GM19467 (cell line): Measurements from ENCODE around the gene RBL2.
"Not testable (repeated sequence)": the region's sequence is repeated elsewhere in the genome, so short reads cannot be mapped to it uniquely, and the experiment has no call there.

Experiments used
- ATAC-seq: cut with Tn5 transposase; IDR thresholded peaks from one replicate; pipeline ENCODE4 v1.9.1; 2021; ENCODE audit warnings: mild to moderate bottlenecking, moderate library complexity; ENCODE audit not compliant: unreplicated experiment

The RBL2 gene

DNA sequence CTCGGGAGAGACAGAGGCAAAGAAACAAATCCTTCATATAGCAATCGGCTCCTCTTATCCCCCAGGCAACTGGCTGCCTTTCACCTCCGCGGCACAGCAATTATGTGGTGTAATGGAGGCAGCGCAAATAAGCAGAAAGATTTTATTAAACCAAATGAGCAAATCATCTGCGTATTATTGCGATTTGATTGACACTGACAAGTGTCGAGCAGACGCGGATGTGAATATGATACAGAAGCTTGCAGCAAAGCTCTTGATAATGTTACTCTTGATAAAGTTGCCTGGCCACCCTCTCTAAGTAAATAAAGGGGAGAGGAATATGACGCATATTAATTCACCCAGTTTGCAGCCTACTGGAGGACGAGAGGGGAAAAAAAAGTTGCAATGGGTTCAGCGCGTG, 95.2 kb downstream of the RBL2 start:
- ATAC-seq: no peak

DNA sequence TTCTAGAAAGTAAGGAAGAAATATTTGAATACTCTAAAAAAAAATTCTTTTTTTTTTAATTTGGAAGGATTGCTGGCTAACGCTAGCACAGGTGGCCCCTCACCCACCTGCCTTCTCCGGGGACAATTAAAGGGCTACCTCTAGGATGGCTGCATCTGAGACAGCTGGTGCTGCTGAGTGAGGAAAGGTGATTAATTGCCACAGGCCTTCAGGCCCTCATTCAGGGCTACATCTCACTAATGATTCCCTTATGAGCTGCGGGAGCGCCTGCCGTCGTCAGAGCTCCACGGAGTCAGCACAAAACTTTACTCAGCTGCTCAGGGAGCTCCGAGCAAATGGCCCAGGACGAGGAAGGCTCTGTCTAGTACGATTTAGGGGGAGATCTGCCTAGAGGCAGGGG, 95.8 kb downstream of the RBL2 start:
- ATAC-seq: no peak

DNA sequence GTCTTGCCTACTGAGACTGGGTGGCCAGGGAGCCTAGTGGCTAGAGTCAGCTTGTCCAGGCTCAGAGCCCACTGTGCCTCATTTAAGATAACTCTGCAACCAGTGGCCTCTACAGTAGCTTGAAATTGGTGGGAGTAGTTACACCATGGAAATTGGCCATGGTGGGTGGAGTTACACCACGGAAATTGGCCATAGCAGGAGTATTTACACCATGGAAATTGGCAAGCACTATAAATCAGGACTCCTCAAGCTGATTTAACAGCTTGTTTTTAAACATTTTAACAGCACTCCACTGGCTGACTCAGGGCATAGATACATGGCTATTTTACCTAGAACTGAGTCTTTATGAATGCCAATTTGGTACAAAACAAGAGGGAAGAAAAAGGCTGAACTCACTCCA, 96.5 kb downstream of the RBL2 start:
- no peak for ATAC-seq

DNA sequence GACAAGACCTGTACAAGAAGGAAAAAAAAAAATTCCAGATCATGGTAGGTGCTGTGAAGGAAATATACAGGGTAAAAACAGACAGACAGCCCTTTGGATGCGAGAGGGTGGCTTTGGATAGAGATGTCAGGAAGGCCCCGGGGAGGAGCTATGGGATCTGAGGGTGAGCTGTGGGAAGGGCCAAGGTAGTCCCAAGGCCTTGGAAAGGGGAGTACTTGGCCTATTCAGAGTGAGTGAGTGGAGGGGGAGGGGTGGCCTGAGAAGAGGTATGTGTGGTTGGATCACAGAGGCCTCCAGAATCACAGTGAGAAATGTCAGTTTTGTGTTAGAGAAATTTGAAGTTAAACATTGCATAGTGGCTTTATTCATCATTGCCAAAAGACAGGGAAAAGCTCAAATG, 99.9 kb downstream of the RBL2 start:
- ATAC-seq: no peak

DNA sequence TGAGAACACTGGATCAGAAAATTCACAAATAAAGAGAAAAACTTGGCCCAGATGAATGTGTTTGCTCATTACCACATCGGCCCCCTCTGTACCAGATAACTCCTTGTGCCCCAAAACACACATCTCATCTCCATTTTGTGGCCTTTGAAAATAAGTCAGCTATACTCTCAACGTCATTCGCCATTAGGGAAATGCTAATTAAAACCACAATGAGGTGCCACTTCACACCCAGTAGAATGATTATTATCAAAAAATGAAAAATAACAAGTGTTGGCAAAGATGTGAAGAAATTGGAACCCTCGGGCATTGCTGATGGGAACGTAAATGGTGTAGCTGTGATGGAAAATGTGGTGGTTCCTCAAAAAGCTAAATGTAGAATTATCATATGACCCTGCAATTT, 103.4 kb downstream of the RBL2 start:
- ATAC-seq: no peak

DNA sequence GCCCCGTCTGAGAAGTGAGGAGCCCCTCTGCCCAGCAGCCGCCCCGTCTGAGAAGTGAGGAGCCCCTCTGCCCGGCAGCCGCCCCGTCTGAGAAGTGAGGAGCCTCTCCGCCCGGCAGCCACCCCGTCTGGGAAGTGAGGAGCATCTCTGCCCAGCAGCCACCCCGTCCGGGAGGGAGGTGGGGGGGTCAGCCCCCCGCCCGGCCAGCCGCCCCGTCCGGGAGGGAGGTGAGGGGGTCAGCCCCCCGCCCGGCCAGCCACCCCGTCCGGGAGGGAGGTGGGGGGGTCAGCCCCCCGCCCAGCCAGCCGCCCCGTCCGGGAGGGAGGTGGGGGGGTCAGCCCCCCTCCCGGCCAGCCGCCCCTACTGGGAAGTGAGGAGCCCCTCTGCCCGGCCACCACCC, 105.1 kb downstream of the RBL2 start:
- not testable (repeated sequence) for ATAC-seq

DNA sequence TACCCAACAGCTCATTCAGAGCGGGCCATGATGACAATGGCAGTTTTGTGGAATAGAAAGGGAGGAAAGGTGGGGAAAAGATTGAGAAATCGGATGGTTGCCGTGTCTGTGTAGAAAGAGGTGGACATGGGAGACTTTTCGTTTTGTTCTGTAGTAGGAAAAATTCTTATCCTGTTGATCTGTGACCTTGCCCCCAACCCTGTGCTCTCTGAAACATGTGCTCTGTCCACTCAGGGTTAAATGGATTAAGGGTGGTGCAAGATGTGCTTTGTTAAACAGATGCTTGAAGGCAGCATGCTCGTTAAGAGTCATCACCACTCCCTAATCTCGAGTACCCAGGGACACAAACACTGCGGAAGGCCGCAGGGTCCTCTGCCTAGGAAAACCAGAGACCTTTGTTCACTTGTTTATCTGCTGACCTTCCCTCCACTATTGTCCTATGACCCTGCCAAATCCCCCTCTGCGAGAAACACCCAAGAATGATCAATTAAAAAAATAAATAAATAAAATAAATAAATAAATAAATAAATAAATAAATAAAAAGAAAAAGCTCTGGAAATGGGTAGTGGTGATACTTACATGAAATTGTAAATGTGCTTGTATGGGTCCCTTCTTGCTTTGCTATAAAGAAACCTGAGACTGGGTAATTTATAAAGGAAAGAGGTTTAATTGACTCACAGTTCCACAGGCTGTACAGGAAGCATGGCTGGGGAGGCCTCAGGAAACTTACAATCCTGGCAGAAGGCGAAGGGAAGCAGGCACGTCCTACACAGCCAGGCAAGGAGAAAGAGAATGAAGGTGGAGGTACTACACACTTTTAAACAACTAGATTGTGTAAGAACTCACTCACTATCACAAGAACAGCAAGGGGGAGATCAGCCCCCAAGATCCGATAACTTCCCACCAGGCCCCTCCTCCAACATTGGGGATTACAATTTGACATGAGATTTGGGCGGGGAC, 105.8 kb downstream of the RBL2 start:
- not testable (repeated sequence) for ATAC-seq
